AG04449 (cell line): ENCODE measurements around the gene TSG101.

Experiments
- CTCF ChIA-PET: fragments of 350-600 bp; formaldehyde crosslinking; extraction: SDS; loops from one replicate; lab custom pipeline; 2021; ENCODE audit warnings: antibody characterized with exemption; lab: Yijun Ruan, JAX
- POLR2A ChIA-PET: fragments of 400-600, 350-600 bp; formaldehyde crosslinking; extraction: SDS; loops from one replicate; lab custom pipeline; 2020; ENCODE audit warnings: antibody characterized with exemption, inconsistent platforms; lab: Yijun Ruan, JAX
- DNase-seq: peaks from one replicate; pipeline ENCODE4 v3.0.0-alpha.2; 2010; ENCODE audit warnings: low read depth, low spot score
- H3K4me3 ChIP-seq: 2 replicates; pipeline ENCODE4 v1.5.1; 2011; ENCODE audit warnings: low read depth, mild to moderate bottlenecking, control low read depth, low read length
- TF ChIP-seq, protein P1 (sequence below): IDR thresholded peaks from one replicate; pipeline ENCODE4 v1.5.1; 2011; ENCODE audit warnings: mild to moderate bottlenecking, moderate library complexity, low read length, control low read depth, inconsistent platforms; ENCODE audit not compliant: insufficient read depth; ENCODE audit errors: missing control alignments

TSG101 gene

DNA sequence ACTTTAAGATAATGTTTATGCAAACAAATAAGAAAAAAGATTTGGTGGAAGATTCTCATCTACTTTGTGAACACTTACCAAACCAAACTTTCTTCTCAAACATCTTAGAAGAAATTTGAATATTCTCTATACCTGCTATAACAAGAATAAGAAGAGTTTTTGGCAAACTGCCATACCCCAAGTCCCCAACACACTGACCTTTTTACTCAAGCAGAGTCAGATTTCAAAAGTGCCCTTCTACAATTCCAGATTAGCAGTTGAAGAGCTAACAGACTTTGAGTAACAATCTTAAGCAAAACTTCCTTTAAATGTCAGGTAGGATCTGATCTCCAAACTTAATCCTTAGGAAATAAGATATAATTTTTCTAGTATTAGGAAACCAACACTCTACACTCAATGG lies 33.9 kb downstream of the TSG101 start:
- H3K4me3 ChIP-seq = no peak overlapping the region
- CTCF ChIA-PET = interaction anchor here (1.0 to 1.2 kb wide), 2 partner anchors 47 to 177 kb away, joined by 3 to 4 read pairs; no protein-coding TSS in a partner anchor
- POLR2A ChIA-PET = no interaction called here
- no peak for DNase-seq
- TF ChIP-seq, protein P1, sequence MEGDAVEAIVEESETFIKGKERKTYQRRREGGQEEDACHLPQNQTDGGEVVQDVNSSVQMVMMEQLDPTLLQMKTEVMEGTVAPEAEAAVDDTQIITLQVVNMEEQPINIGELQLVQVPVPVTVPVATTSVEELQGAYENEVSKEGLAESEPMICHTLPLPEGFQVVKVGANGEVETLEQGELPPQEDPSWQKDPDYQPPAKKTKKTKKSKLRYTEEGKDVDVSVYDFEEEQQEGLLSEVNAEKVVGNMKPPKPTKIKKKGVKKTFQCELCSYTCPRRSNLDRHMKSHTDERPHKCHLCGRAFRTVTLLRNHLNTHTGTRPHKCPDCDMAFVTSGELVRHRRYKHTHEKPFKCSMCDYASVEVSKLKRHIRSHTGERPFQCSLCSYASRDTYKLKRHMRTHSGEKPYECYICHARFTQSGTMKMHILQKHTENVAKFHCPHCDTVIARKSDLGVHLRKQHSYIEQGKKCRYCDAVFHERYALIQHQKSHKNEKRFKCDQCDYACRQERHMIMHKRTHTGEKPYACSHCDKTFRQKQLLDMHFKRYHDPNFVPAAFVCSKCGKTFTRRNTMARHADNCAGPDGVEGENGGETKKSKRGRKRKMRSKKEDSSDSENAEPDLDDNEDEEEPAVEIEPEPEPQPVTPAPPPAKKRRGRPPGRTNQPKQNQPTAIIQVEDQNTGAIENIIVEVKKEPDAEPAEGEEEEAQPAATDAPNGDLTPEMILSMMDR = no peak

- DNase-seq = no peak
- POLR2A ChIA-PET = no interaction called here
- TF ChIP-seq, protein P1 = no peak
- no peak overlapping the region for H3K4me3 ChIP-seq
- CTCF ChIA-PET = interaction anchor here (1.9 kb wide), 1 partner anchor 248 kb away, joined by 5 read pairs; no protein-coding TSS in a partner anchor
Measured at GRCh38 chr11:18491924-18492323, 34.8 kb downstream of the TSG101 start.

DNA sequence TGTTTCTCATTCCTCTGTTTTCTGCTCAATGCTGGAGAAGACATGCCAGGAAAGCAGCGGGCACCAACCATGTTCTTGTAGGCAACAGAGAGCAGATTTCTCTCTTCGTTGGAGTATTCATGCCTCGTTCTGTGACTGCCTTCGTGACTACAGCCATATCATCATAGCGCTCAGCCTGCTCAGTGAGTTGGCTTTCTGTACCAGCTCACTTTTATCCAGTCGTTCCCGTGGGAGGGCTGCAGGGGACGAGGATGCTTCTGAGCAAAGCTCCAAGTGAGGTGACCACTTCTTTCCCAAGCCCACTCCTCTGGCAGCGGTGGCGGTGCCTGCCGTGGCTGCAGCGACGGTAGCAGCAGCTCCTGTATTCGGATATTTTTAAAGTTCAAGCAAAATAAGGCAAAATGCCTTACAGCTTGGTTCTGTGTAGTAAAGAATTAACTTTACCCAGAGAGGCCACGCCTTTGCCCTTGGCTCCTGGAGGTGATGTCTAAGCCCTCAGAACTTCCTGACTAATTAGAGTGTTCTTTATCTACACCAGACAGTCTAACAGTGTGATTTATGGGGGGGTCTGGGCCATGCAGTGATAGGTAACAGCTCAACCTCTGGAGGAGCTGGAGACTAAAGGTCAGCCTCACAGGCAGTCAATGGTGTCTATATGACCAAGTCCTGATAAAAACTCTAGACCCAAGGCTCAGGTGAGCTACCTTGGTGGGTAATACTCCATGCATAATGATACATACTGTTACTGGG lies 35.8 kb downstream of the TSG101 start:
- ChIA-PET POLR2A (no interaction called here), CTCF (interaction anchor here (1.3 to 1.9 kb wide), 2 partner anchors 10 to 247 kb away, joined by 3 to 5 read pairs; no protein-coding TSS in a partner anchor)
- DNase-seq = no peak
- H3K4me3 ChIP-seq = no peak overlapping the region
- TF ChIP-seq, protein P1 = no peak

DNA sequence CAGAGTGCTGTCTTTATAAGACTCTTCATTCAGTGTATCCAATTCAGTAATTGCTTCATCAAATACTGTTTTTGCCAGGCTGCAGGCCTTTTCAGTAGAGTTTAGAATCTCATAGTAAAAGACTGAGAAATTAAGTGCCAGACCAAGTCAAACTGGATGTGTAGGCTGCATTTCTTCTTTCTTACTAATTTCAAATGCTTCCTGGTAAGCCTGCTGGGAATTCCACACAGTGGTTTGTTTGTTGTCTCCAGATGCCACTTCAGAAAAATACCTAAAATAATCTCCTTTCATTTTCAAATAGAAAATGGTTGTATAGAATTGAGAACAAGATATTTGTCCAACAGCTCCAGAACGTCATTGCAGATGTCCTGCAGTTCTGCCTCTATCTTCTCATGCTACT lies 36.4 kb downstream of the TSG101 start:
- no peak overlapping the region for H3K4me3 ChIP-seq
- ChIA-PET POLR2A (no interaction called here), CTCF (interaction anchor here (1.3 to 1.9 kb wide), 2 partner anchors 11 to 247 kb away, joined by 3 to 5 read pairs; no protein-coding TSS in a partner anchor)
- no peak for DNase-seq
- TF ChIP-seq, protein P1 = no peak

- DNase-seq = no peak
- CTCF ChIA-PET = no interaction called here
- POLR2A ChIA-PET = no interaction called here
- TF ChIP-seq, protein P1 = no peak
- no peak overlapping the region for H3K4me3 ChIP-seq
Measured at GRCh38 chr11:18485913-18486528, 40.7 kb downstream of the TSG101 start.

- DNase-seq = no peak
- H3K4me3 ChIP-seq = no peak overlapping the region
- POLR2A ChIA-PET = no interaction called here
- CTCF ChIA-PET = interaction anchor here (1.1 kb wide), 1 partner anchor 10 kb away, joined by 5 read pairs; no protein-coding TSS in a partner anchor
- TF ChIP-seq, protein P1 = no peak
Measured at GRCh38 chr11:18479063-18479462, 47.7 kb downstream of the TSG101 start.
